ENCODE data around the gene IDUA. TPM values are rescaled to one million over a fixed set of nuclear protein-coding genes. Genes with fewer than 3 reads are reported as not detected.

The IDUA gene
- total and polyA plus RNA-seq, 2 of the 4 experiments (the other 2 are of a cell fraction) = 0.72 to 12.5 TPM

DNA sequence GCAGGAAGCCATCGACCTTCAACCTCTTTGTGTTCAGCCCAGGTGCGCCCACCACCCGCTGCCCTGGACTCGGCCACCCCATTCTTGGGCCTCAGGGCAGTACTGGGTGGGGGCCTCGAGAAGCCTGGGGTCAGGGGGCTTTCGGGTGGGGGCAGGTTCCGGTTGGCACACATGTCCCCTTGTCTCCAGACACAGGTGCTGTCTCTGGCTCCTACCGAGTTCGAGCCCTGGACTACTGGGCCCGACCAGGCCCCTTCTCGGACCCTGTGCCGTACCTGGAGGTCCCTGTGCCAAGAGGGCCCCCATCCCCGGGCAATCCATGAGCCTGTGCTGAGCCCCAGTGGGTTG lies 17.2 kb downstream of the IDUA start:
- dilution Hi-C loops (cut with HindIII; ENCODE audit: low sequenced_read_pairs, unreplicated experiment) = no loop called here

More for the DNA sequence above, 17.2 kb downstream of the IDUA start:
- H2AK9ac ChIP-seq (replicated peaks; ENCODE audit: low read depth, low read length, poor library complexity) = no peak overlapping the region
- peaks cover 66% of the 10 kb centered on the region for H3K27me3 ChIP-seq (ENCODE audit: control insufficient read depth, insufficient read depth, low read length)
- H3K14ac ChIP-seq (replicated peaks; ENCODE audit: low read depth, low read length) = no peak overlapping the region
- no peak overlapping the region for H3K18ac ChIP-seq (ENCODE audit: low read depth, low read length)
- no peak overlapping the region for H2BK120ac ChIP-seq (ENCODE audit: low read depth, low read length)
- H3K56ac ChIP-seq (ENCODE audit: extremely low read depth, insufficient read depth, low read length) = no peak overlapping the region
- no peaks in the 10 kb centered on the region; the same call in 1 of the 2 replicates for H4K20me1 ChIP-seq (ENCODE audit: insufficient read depth, low read length)
- H2AFZ ChIP-seq (replicated peaks; ENCODE audit: low read length, poor library complexity) = no peak overlapping the region
- POLR2A ChIA-PET (ENCODE audit: unreplicated experiment) = interaction anchor here (0.6 kb wide), 1 partner anchor 17 kb away, joined by 3 read pairs; the partner anchor contains the start of gene IDUA
- no peaks in the 10 kb centered on the region for H3K79me1 ChIP-seq (ENCODE audit: low read depth in 1 of 2, low read length in 2 of 2)
- TF ChIP-seq SMC3 (IDR thresholded peaks at IDR 0.05; ENCODE audit: low read depth, low read length) = no peak
- TF ChIP-seq POLR2A (IDR thresholded peaks at IDR 0.05; ENCODE audit: low read depth, low read length) = no peak
- TF ChIP-seq MAFK (IDR thresholded peaks at IDR 0.05; ENCODE audit: low read depth, low read length) = no peak
- TF ChIP-seq BHLHE40 (IDR thresholded peaks at IDR 0.05; ENCODE audit: low read depth, low read length) = no peak
- TF ChIP-seq MXI1 (IDR thresholded peaks at IDR 0.05; ENCODE audit: borderline replicate concordance, low read depth, low read length) = no peak
- TF ChIP-seq RCOR1 (IDR thresholded peaks at IDR 0.05; ENCODE audit: insufficient replicate concordance, low read length) = no peak
- TF ChIP-seq RAD21 (IDR thresholded peaks at IDR 0.05; ENCODE audit: low read length) = no peak
- TF ChIP-seq NFE2L2 (IDR thresholded peaks at IDR 0.05; ENCODE audit: low read depth, low read length) = no peak
- TF ChIP-seq MAZ (IDR thresholded peaks at IDR 0.05; ENCODE audit: borderline replicate concordance, low read depth, low read length) = no peak
- TF ChIP-seq, protein P1, sequence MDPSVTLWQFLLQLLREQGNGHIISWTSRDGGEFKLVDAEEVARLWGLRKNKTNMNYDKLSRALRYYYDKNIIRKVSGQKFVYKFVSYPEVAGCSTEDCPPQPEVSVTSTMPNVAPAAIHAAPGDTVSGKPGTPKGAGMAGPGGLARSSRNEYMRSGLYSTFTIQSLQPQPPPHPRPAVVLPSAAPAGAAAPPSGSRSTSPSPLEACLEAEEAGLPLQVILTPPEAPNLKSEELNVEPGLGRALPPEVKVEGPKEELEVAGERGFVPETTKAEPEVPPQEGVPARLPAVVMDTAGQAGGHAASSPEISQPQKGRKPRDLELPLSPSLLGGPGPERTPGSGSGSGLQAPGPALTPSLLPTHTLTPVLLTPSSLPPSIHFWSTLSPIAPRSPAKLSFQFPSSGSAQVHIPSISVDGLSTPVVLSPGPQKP (IDR thresholded peaks at IDR 0.05; ENCODE audit: borderline replicate concordance, low read depth, low read length) = no peak
- TF ChIP-seq CEBPB (IDR thresholded peaks at IDR 0.05; ENCODE audit: low read depth, low read length) = no peak
- TF ChIP-seq, protein P2, sequence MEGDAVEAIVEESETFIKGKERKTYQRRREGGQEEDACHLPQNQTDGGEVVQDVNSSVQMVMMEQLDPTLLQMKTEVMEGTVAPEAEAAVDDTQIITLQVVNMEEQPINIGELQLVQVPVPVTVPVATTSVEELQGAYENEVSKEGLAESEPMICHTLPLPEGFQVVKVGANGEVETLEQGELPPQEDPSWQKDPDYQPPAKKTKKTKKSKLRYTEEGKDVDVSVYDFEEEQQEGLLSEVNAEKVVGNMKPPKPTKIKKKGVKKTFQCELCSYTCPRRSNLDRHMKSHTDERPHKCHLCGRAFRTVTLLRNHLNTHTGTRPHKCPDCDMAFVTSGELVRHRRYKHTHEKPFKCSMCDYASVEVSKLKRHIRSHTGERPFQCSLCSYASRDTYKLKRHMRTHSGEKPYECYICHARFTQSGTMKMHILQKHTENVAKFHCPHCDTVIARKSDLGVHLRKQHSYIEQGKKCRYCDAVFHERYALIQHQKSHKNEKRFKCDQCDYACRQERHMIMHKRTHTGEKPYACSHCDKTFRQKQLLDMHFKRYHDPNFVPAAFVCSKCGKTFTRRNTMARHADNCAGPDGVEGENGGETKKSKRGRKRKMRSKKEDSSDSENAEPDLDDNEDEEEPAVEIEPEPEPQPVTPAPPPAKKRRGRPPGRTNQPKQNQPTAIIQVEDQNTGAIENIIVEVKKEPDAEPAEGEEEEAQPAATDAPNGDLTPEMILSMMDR (conservative IDR thresholded peaks at IDR 0.05; ENCODE audit: low read depth, low read length) = no peak
- TF ChIP-seq CHD1 (IDR thresholded peaks at IDR 0.05; ENCODE audit: low read depth, low read length) = no peak
- TF ChIP-seq RFX5 (IDR thresholded peaks at IDR 0.05; ENCODE audit: low read depth, low read length) = no peak
- TF ChIP-seq, protein P3, sequence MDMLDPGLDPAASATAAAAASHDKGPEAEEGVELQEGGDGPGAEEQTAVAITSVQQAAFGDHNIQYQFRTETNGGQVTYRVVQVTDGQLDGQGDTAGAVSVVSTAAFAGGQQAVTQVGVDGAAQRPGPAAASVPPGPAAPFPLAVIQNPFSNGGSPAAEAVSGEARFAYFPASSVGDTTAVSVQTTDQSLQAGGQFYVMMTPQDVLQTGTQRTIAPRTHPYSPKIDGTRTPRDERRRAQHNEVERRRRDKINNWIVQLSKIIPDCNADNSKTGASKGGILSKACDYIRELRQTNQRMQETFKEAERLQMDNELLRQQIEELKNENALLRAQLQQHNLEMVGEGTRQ (IDR thresholded peaks at IDR 0.05; ENCODE audit: low read depth, low read length) = no peak
- no peak for TF ChIP-seq FOS (IDR thresholded peaks at IDR 0.05; ENCODE audit: low read depth, low read length)
- no peak overlapping the region for H2BK5ac ChIP-seq (ENCODE audit: low read depth, low read length, poor library complexity, severe bottlenecking)
- no peak overlapping the region for H4K91ac ChIP-seq (ENCODE audit: insufficient read depth, low read depth, low read length)
- no peak overlapping the region for H4K8ac ChIP-seq (ENCODE audit: low read depth in 2 of 2, low read length in 2 of 2)
- intact Hi-C loops (cut with micrococcal nuclease) = no loop called here
- no peak overlapping the region for H3K23ac ChIP-seq (ENCODE audit: low read depth, low read length)
- no peak overlapping the region for H2BK15ac ChIP-seq (ENCODE audit: low read depth, low read length)
- no peak for DNase-seq
- H3K4ac ChIP-seq (ENCODE audit: low read depth, low read length) = no peak overlapping the region
- BruUV-seq (replicated peaks) = no TSS peak
- H2BK20ac ChIP-seq (ENCODE audit: low read depth, low read length) = no peak overlapping the region
- in situ Hi-C loops (cut with MboI; ENCODE audit: low sequenced_read_pairs) = no loop called here
- CTCF ChIA-PET = no interaction called here
- ATAC-seq (ENCODE audit: low read depth) = no peak
- H3K9me1 ChIP-seq (ENCODE audit: insufficient read depth, low read length) = no peaks in the 10 kb centered on the region
- no peak overlapping the region for H3K4me3 ChIP-seq (ENCODE audit: insufficient read depth, low read depth, low read length)
- no peak overlapping the region for H2AK5ac ChIP-seq (ENCODE audit: low read depth, low read length)
- H3K4me2 ChIP-seq (ENCODE audit: low read depth, low read length) = no peak overlapping the region
- no peak overlapping the region for H3K27ac ChIP-seq (ENCODE audit: insufficient read depth, low read length)
- 72% methylated on average over 7 of the region's 13 CpGs; no CpG with 5 or more reads in 1 of the 2 experiments for WGBS, 2 experiments (ENCODE audit: extremely low coverage in 2 of 2, insufficient read length in 1 of 2)
- no peak overlapping the region for H4K5ac ChIP-seq (ENCODE audit: low read depth, low read length)
- no peaks in the 10 kb centered on the region for H3K36me3 ChIP-seq (ENCODE audit: control insufficient read depth, insufficient read depth, low read length)
- peaks cover 6% of the 10 kb centered on the region; the same call in 1 of the 2 replicates for H3K4me1 ChIP-seq (ENCODE audit: control insufficient read depth, insufficient read depth, low read length)
- H3K9me3 ChIP-seq (ENCODE audit: control insufficient read depth, insufficient read depth, low read length) = peaks cover 3% of the 10 kb centered on the region
- no peak overlapping the region for H3K9ac ChIP-seq (ENCODE audit: low read depth, low read length)
